Spleen (tissue), 7 donors: Measurements from ENCODE around the gene BTAF1.

ENCODE experiments used
- CTCF ChIP-seq, 11 experiments: fragments of 200-600 bp in 7 of 11; fragments of 450-650 bp in 4 of 11; sonication (generic) in 4 of 11; IDR thresholded peaks in 8 of 11; conservative IDR thresholded peaks in 3 of 11; 1 replicate in 7 of 11; 2 replicates in 4 of 11; pipeline versions ENCODE4 v1.4.0 to v1.8.0; 2016 to 2021; ENCODE audit warnings: antibody characterized with exemption in 11 of 11, inconsistent platforms in 4 of 11, mild to moderate bottlenecking in 1 of 11
- POLR2A ChIP-seq, 3 donors: fragments of 450-650 bp; IDR thresholded peaks; one replicate each; pipeline ENCODE4 v1.5.1; 2017; ENCODE audit warnings: antibody characterized with exemption in 3 of 3, mild to moderate bottlenecking in 1 of 3
- POLR2AphosphoS5 ChIP-seq, 3 donors: sonication (generic); formaldehyde crosslinking; IDR thresholded peaks; one replicate each; pipeline ENCODE4 v1.5.1; 2017; ENCODE audit warnings: antibody characterized with exemption in 3 of 3
- donor health status: DM: no; HTN: no; CAD: no; lungs with moderate emphysema.
- donor health status: DM: no; HTN: no; CAD: no.
- donor health status: DM: no; HTN: no; CAD: no.

- TF ChIP-seq CTCF (IDR thresholded peaks at IDR 0.05 in 8 of 11, conservative IDR thresholded peaks at IDR 0.05 in 3 of 11) (no peak), POLR2A (IDR thresholded peaks at IDR 0.05) (no peak), POLR2AphosphoS5 (IDR thresholded peaks at IDR 0.05) (no peak)
These were observed 153.2 kb downstream of the BTAF1 start for GRCh38 chr10:92076722-92077121.
